KMS-11 (cell line): ENCODE data around the gene MFSD11.

ENCODE experiments used
- H2AFZ ChIP-seq: fragments of 200-600 bp; sonication (generic); 2 replicates; pipeline ENCODE4 v1.6.1; 2016; ENCODE audit warnings: antibody characterized with exemption, mixed run types, low read depth
- H3K27ac ChIP-seq: fragments of 200-600 bp; sonication (generic); 2 replicates; pipeline ENCODE4 v1.6.1; 2016; ENCODE audit warnings: mild to moderate bottlenecking, mixed run types
- H3K27me3 ChIP-seq: fragments of 200-600 bp; sonication (generic); 2 replicates; pipeline ENCODE4 v1.6.1; 2017; ENCODE audit warnings: mild to moderate bottlenecking, low read depth, mixed run types, moderate library complexity; ENCODE audit not compliant: insufficient read depth
- H3K36me3 ChIP-seq: fragments of 200-600 bp; sonication (generic); 2 replicates; pipeline ENCODE4 v1.6.1; 2017; ENCODE audit warnings: mild to moderate bottlenecking, mixed run types; ENCODE audit not compliant: insufficient read depth
- H3K4me1 ChIP-seq: fragments of 200-600 bp; sonication (generic); 2 replicates; pipeline ENCODE4 v1.6.1; 2016; ENCODE audit warnings: mild to moderate bottlenecking, low read depth, mixed run types; ENCODE audit not compliant: poor library complexity, severe bottlenecking
- H3K4me2 ChIP-seq: fragments of 200-600 bp; sonication (generic); 2 replicates; pipeline ENCODE4 v1.7.0; 2016; ENCODE audit warnings: mild to moderate bottlenecking, mixed run types
- H3K4me3 ChIP-seq: fragments of 200-600 bp; sonication (generic); IDR thresholded peaks from 2 replicates; pipeline ENCODE4 v1.6.1; 2017; ENCODE audit warnings: low read depth, low read length, mixed read lengths; ENCODE audit not compliant: insufficient read depth
- H3K79me2 ChIP-seq: fragments of 200-600 bp; sonication (generic); 2 replicates; pipeline ENCODE4 v1.6.1; 2016; ENCODE audit warnings: low read depth, mixed run types; ENCODE audit not compliant: insufficient read depth
- H3K9ac ChIP-seq: fragments of 200-600 bp; sonication (generic); 2 replicates; pipeline ENCODE4 v1.6.1; 2016; ENCODE audit warnings: mild to moderate bottlenecking, mixed run types
- H4K20me1 ChIP-seq: fragments of 200-600 bp; sonication (generic); 2 replicates; pipeline ENCODE4 v1.6.1; 2016; ENCODE audit warnings: mild to moderate bottlenecking, mixed run types; ENCODE audit not compliant: insufficient read depth
- CTCF ChIP-seq: fragments of 200-600 bp; sonication (generic); conservative IDR thresholded peaks from 2 replicates; pipeline ENCODE4 v1.6.1; 2017; ENCODE audit warnings: low read depth, mild to moderate bottlenecking, antibody characterized with exemption, low read length, moderate library complexity, mixed read lengths

Gene MFSD11

GRCh38 chr17:76747716-76748363, 9.9 kb downstream of the MFSD11 start:
- no peak overlapping the region for H3K27ac ChIP-seq
- no peaks in the 10 kb centered on the region for H3K27me3 ChIP-seq
- H2AFZ ChIP-seq, result no peak overlapping the region
- no peak overlapping the region for H3K9ac ChIP-seq
- no peaks in the 10 kb centered on the region for H3K36me3 ChIP-seq
- no peaks in the 10 kb centered on the region for H4K20me1 ChIP-seq
- TF ChIP-seq CTCF, result no peak
- no peaks in the 10 kb centered on the region for H3K79me2 ChIP-seq
- H3K4me1 ChIP-seq, result peaks cover 22% of the 10 kb centered on the region
- no peak overlapping the region for H3K4me3 ChIP-seq
- H3K4me2 ChIP-seq, result no peak overlapping the region

GRCh38 chr17:76748657-76749056, 10.7 kb downstream of the MFSD11 start:
- no peaks in the 10 kb centered on the region for H3K36me3 ChIP-seq
- no peak overlapping the region for H3K4me3 ChIP-seq
- no peak for TF ChIP-seq CTCF
- no peak overlapping the region for H3K9ac ChIP-seq
- no peak overlapping the region for H2AFZ ChIP-seq
- H3K27ac ChIP-seq, result no peak overlapping the region
- H3K4me2 ChIP-seq, result no peak overlapping the region
- peaks cover 31% of the 10 kb centered on the region for H3K4me1 ChIP-seq
- no peaks in the 10 kb centered on the region for H3K79me2 ChIP-seq
- no peaks in the 10 kb centered on the region for H3K27me3 ChIP-seq
- H4K20me1 ChIP-seq, result no peaks in the 10 kb centered on the region

- no peak overlapping the region for H3K4me2 ChIP-seq
- no peaks in the 10 kb centered on the region for H4K20me1 ChIP-seq
- no peaks in the 10 kb centered on the region for H3K27me3 ChIP-seq
- peaks cover 10% of the 10 kb centered on the region for H3K4me1 ChIP-seq
- TF ChIP-seq CTCF, result no peak
- no peak overlapping the region for H2AFZ ChIP-seq
- no peaks in the 10 kb centered on the region for H3K36me3 ChIP-seq
- H3K79me2 ChIP-seq, result no peaks in the 10 kb centered on the region
- H3K9ac ChIP-seq, result no peak overlapping the region
- H3K27ac ChIP-seq, result no peak overlapping the region
- no peak overlapping the region for H3K4me3 ChIP-seq
Measured at GRCh38 chr17:76751416-76751993, 13.6 kb downstream of the MFSD11 start.

GRCh38 chr17:76752006-76752405, 14.1 kb downstream of the MFSD11 start:
- H4K20me1 ChIP-seq, result no peaks in the 10 kb centered on the region
- no peaks in the 10 kb centered on the region for H3K27me3 ChIP-seq
- H3K4me3 ChIP-seq, result no peak overlapping the region
- H3K4me1 ChIP-seq, result peaks cover 10% of the 10 kb centered on the region
- no peaks in the 10 kb centered on the region for H3K79me2 ChIP-seq
- no peaks in the 10 kb centered on the region for H3K36me3 ChIP-seq
- H3K9ac ChIP-seq, result no peak overlapping the region
- H3K4me2 ChIP-seq, result no peak overlapping the region
- no peak for TF ChIP-seq CTCF
- H2AFZ ChIP-seq, result no peak overlapping the region
- no peak overlapping the region for H3K27ac ChIP-seq
